HG03066 (cell line): ENCODE data around the gene CRTAC1.

Experiments
- ATAC-seq: cut with Tn5 transposase; IDR thresholded peaks from one replicate; pipeline ENCODE4 v1.9.1; 2021; ENCODE audit warnings: low read depth; ENCODE audit not compliant: unreplicated experiment

CRTAC1 gene

DNA sequence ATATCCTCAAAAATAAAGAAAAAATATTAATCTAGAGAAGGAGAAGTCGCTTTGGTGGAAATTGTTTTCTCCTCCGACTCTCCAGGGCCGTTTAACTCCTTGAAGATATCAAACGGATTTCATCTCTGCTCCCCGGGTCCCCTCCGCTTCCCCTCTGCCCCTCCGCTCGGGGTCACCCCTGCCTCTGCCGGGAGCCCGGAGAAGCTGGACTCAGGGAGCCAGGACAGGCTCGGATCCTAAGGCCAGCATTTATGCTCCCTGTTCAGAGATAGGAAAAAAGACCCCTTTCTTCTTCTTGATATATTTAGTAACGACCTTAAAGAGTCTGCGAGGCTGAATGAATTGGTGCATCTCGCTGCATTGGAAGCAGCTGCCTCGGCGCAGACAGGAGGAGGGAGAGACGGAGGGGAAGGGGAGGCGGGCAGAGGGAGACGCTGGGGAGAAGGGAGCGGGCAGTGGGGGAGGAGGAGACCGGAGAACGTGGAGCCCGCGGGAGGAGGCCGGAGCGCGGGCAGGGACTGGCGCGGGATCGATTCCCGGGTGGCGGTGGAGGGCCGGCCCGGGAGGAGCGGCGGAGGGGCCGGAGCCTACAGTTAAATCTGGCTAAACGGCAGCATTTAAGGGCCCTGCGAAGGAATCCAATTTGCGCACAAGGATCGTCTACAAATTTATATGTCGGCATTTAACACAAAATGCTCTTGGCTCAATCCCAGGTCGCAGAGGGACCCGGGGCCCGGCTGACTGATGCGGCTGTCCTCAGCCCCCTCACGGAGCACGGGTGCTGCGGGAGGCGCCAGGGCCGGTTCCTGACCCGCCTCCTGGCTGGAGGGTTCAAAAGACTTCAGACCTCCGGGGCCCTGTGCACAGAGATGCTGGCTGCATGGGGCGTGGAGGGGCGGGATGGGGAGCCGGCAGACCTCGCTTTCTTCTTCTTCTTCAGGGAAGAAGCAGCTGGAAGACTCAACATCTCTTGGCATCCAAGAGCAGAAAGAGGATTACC lies 55.6 kb downstream of the CRTAC1 start:
- ATAC-seq: no peak

DNA sequence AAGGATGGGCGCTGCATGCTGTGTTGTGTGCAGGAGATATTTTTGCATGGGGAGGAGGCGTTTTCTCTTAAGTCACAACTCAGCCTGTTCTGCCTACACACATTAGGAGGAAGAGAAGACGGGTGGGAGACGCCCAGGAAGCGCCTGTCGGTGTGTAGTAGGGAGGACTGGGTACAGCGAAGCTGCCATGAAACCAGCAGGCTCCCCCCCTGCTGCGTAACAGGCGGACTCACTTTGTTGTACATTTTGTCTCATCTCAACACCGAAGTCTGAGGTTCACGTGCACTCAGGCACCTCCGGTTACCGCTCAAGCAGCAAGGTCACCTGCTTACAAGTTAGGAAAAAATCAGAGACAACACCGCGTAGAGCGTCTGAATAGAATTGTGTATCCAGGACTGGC lies 56.3 kb downstream of the CRTAC1 start:
- ATAC-seq: no peak

DNA sequence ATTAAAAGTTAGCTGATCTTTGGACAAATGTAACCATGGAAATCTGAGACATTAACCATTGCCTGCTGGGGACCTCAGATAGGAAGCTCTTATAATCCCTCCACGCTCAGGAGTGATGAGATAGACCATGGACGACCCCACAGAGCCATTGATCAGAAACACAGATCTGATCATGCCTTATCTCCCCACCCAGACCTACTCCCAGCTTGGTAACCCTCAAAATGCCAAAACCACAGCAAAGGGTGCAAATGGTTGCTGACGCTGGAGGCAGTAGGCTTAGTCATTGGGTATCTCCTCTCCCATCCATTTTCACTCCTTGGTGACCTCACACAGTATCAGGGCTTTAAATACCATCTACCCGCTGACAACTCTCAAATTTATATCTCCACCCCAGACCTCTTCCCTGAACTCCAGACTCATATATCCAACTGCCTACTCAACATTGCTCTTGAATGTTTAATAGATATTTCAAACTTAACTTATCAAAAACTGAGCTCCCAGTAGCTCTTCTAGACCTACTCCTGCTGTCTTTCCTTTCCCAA lies 60.8 kb downstream of the CRTAC1 start:
- no peak for ATAC-seq

DNA sequence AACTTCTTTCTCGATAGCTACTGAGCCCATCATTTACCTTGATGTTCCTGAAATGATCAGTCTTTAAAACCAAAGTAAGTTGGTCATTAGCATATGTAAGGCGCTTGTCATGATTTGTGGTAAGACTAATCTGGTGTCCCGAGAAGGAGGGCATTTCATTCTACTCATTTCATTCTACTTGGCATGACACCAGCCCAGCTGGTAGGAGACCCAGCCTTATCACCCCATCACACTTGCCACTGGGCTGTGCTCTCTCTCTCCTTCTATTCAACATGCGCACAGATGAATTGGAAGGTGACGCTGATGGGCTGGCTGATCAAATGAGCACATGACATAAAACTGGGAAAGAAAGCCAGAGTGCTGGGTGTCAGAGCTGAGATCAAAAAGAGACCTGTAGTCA lies 65.7 kb downstream of the CRTAC1 start:
- ATAC-seq: no peak

DNA sequence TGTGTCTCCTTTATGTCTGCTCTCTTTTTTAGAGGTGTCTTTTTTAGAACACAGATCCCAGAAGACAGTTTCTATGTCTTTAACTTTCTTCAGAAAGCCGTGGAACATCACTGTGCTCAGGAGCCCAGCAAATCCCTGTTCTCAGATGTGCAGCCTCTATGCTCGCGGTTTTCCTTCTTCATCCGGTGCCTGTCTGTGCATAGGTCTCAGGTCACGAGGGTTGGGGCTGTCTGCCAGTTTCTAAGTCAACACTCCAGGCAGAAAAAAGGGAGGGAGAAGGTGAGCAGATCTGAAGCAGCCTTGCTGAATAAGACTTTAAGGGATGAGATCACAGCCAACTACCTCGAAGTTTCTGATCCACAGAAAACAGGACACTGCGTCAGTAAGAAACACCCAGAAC lies 68.5 kb downstream of the CRTAC1 start:
- no peak for ATAC-seq

DNA sequence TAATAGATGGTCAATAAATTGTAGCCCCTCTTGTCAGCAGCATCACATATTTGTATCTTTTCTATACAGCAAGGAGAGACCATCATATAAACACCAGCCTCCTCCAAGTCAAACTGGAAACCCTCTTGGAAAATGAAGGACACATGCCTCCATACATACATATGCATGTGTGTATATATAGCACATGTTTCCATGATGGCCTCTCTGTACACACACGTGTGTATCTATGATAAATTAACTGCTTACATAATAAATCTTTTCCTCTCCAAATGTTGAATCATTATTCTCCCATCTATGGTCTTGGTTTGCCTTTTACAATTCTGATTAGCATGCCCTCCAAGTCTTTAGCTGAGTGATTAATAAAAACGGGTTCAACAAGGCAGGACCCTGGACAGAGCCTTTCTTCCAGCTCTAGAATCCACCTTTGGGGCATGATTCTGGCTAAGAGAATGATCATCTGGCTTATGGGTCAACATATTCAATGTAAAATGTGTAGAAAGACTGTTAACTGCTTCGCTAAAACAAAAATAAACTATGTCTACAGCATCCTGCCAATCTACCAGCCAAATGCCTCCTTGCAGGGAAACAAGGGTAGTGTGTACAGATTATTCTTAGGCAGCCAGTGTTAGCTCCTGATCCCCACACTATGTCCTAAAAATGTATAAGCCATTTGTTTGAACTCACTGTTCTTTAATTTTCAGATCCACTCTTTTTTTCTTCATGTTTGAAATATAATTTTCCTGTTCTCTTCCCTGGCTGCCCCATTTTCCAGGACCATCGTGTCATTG lies 70.0 kb downstream of the CRTAC1 start:
- no peak for ATAC-seq

DNA sequence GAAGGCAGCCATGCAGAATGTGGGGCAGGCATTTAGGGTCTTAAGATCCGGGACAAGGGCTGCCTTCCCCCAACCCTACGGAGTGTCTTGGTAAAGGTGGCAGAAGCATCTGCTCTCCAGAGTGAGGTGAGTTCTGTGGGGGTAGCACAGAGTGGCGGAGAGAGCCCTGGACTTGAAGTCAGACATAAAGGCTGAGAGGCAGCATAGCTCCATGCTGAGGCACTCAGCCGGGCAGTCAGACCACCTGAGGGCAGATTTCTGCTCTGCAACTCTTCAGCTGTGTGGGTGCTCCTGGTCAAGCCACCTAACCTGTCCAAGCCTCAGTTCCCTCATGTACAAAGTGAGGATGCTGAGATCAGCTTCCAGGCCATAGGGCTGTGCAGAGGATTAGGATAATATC lies 81.0 kb downstream of the CRTAC1 start:
- no peak for ATAC-seq

DNA sequence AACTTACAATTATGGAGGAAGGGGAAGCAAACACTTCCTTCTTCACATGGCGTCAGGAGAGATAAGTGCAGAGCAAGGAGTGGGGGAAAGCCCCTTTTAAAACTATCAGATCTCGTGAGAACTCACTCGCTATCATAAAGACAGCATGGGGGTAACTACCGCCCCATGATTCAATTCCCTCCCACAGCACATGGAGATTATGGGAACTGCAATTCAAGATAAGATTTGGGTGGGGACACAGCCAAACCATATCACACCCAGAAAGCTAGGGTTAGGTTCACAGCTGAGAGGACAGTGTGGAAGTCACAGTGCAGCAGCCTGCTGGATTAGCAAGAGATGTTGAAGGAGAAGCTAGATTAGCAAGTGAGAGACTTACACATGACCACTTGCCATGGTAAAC lies 81.6 kb downstream of the CRTAC1 start:
- ATAC-seq: no peak

DNA sequence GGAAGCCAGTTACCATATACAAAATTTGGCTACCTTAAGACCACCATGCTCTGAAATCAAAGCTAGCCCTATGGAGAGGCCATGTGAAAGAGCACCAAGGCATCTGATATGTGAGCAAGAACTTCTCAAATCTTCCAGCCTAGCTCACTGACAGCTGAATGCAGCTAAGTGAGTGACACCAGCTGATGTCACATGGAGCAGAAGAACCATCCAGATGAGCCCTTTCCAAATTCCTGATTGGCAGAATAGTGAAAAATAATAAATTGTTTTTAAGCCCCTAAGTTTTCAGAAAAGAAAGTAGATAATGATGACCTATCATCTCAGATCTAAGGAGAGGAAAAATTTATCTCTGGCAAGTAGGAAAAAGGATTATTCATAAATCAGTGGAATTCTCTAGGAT lies 85.6 kb downstream of the CRTAC1 start:
- no peak for ATAC-seq

DNA sequence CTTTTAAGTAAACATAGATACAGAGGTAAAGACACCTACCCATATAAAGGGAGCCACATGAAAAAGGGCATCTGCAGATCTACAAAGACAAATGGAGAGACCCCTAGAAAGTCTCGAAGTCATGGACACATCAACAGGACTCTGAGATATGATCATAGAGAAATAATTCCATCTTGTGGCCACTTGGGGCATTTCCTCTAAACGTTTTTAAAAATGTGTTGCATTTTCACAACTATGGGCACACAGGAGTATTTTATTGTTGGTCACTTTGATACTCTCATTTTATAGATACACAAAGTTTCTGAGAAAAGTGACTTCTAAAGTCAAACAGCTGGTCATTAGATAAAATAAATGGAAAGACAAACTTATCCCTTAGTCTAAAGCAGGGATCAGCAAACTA lies 87.1 kb downstream of the CRTAC1 start:
- no peak for ATAC-seq

DNA sequence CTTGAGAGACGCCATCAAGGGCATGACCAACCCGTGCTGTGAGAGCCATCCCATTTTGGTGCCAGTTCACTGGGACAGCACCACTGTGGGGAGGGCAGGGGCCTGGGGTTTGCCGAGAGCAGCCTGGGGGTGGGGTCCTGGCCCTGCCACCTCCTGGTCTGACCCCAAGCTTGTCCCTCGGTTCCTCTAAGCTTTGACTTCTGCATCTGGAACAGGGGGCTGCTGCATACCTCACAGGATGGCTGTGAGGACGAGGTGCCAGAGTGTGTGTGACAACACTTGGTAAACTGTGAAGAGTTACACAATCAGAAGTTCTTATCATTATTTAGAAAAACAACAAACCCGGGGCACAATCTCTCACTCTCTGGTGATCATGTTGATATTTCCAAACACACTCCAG lies 89.9 kb downstream of the CRTAC1 start:
- no peak for ATAC-seq

DNA sequence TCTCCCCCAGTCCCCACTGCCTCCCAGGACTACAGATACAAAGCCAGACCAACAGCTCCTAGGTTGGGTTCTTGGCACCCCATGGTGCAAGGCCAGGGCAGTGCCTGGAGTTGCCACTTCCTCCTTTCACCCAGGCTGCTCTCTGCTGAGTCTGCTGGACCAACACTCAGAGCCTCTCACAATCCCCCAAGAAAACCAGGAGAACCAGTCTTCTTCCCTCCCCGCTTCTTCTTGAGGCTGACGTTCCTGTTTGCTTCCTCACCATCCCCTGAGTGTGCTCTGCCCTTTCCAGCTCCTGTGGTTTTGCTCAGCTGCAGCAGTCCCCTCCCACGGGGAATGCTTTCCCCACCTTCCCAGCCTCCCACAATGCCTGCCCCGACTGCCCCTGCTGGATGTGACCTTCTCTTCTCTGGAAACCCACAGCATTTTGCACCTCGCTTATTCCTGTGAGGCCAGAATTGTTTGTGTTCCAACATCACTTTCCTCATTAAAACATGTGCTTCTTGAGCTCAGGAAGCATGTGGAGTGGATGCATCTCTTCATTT lies 90.9 kb downstream of the CRTAC1 start:
- no peak for ATAC-seq

DNA sequence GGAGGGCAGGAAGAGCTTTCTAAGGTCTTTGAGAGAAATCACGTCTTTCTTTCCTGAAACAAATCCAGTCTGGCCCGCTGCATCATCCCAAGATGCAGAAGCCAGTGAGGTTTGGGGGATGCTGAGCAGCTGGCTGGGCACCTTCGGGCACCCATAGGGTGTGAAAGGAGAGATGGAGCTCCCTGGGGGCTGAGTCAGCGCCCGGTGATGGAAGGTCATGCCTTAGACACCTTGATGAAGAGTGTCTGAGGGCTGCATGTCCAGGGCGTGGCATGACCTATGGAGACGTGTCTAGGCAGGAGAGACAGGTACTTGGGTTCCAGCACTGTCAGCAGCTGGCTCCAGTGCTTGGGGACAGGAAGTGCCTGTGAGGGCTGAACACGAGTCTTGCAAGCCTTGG lies 92.5 kb downstream of the CRTAC1 start:
- no peak for ATAC-seq

DNA sequence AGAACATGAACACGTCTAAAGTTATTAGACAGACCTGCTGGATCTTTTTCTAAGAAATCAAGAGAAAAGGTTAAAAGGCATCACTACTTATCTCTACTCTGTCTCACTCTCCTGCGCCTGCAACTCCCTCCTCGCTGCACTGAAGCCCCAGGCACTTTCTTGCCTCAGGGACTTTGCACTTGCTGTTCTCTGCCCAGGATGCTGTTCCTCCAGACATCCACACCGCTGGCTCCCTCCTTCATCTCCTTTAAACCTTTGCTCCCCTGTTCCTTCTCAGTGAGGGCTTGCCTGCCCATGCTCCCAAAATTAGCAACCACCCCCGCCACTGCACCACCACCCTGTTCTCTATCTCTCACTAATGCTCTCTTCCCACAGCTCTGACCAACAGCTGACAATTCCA lies 93.4 kb downstream of the CRTAC1 start:
- ATAC-seq: no peak

DNA sequence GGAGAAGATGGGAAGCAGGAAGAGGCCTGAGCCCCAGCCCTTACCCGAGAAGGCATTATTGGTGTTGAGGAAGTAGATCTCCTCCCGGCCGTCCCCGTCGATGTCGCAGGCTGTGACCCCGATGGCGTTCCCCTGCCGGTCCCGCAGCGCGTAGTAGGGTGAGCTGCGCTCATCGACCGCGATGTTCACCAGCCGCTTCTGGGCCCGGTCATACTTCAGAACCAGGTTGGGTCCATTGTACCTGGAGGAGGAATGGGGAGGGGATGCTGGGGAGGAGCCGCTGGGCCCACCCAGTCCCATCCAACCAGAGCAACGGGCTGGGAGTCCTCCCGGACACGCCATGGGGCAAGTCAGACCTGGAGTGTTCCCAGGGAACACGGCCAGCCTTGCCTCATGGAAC lies 94.3 kb downstream of the CRTAC1 start:
- no peak for ATAC-seq

DNA sequence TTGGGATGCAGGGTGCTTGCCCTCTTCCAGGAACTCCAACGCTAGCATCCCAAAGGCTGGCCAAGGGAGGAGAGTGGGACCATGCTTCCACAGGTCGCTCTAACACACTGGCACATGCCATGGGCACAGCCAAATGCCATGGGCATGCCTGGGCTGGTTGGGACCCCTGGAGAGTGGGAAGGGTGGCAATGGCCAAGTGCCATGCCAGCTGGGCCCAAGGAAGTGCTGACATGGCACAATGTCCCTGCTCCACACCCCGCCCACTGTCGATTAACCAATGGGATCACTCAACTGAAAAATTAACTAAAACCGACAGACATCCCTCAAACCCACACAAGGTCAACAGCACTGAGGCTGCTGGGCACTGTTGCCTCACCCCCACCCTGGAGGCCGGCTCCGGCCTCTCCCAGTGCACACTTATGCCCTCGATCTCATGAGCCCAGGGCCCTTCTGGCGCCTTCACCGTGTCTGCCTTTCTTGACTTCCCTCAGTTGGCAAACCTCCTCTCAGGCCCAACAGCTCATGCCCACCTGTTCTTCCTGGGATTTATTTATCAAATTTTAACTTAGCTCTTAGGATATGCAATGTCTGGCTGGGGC lies 97.4 kb downstream of the CRTAC1 start:
- ATAC-seq: no peak

DNA sequence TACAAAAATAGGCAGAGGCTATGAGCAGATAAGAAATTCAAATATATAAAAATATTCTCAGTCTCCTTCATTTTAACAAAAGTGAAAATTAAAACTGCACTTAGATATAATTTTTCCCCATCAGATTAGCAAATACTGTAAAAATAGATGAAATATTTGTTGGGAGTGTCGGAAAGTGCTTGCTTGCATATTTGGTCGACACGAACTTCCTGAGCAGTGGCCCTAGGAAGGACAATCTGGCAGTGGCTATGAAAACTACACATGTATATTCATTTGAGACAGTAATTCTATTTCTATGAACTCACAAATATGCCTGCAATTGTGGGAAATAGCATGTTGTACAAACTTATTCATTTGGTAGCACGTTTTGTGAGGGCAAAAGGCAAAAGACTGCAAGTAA lies 99.4 kb downstream of the CRTAC1 start:
- no peak for ATAC-seq

DNA sequence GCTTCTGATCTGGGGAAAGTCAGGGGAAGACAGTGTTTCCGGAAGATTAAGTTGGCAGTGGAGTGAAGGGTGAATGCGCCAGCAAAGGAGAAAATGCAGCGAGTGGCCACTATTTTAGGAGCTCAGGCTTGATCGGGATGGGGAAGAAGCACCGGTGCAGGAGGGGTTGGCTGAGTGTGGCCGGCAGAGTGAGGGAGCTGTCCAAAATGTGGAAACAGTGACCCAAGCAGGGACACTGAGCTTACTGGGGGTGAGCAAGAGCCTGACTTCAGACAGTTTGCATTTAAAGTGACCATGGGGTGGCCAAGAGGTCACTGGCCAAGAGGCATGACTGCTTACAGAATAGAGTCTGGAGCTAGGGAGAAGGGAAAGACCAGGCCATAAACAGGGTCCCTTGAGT lies 101.5 kb downstream of the CRTAC1 start:
- ATAC-seq: no peak

DNA sequence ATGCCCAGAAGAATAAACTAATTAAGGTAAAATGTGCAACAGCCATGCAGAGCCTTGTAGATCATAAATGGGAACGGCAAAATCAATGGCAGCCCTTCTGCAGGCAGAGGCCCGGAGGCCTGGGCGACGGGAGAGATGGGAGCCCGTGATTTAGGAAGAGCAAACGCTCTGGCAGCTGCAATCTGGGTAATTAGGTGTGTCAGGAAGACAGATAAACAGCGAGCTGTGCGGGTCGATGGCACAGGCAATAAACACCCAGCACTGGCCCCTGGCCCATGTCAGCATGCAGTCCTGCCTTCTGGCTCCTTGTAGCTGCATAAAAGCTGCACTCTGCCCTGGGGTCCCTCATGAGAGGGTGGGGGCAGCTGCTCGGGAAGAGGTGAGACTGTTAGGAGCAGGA lies 102.8 kb downstream of the CRTAC1 start:
- no peak for ATAC-seq

DNA sequence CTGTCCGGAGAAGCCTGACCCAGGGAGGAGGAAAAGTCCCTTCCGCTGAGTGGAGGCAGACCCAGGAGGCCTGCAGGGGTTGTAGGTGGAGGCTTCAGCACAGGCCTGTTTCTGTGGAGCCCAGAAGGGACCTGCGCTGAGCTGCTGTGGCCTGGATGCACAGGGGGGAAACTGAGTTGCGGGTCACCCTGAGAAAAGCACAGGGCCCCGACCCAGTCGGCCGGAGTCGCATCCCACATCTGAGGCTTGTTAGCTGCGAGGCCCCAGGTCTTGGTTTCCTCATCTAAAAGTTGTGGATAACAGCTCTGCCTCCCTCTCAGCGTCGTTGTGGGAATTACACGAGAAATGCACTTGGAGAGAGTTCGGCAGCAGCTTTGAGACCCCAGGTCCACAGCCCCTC lies 104.4 kb downstream of the CRTAC1 start:
- no peak for ATAC-seq
